ENCODE data around the gene NPHP4. TPM values are rescaled to one million over a fixed set of nuclear protein-coding genes. Genes with fewer than 3 reads are reported as not detected.

The NPHP4 gene
- total RNA-seq, 1 donor from 2014 or later = 8.2 TPM

GRCh38 chr1:5921129-5921528 lies 71.1 kb downstream of the NPHP4 start:
- intact Hi-C loops (cut with DNase I) = no loop called here
- H3K27me3 ChIP-seq = no peaks in the 10 kb centered on the region

GRCh38 chr1:5920201-5920600 lies 72.0 kb downstream of the NPHP4 start:
- intact Hi-C loops (cut with DNase I) = no loop called here
- H3K4me1 ChIP-seq = no peaks in the 10 kb centered on the region
- no peak for DNase-seq (ENCODE audit: low spot score in 2 of 2)

More at GRCh38 chr1:5921129-5921528, 71.1 kb downstream of the NPHP4 start:
- DNase-seq (ENCODE audit: low spot score in 2 of 2) = no peak
- H3K36me3 ChIP-seq = no peaks in the 10 kb centered on the region
- no peaks in the 10 kb centered on the region for H3K4me1 ChIP-seq
- no peak overlapping the region for H3K27ac ChIP-seq
- H3K9me3 ChIP-seq = no peaks in the 10 kb centered on the region
- TF ChIP-seq CTCF (IDR thresholded peaks at IDR 0.05) = no peak
- H3K4me3 ChIP-seq = no peak overlapping the region

DNA sequence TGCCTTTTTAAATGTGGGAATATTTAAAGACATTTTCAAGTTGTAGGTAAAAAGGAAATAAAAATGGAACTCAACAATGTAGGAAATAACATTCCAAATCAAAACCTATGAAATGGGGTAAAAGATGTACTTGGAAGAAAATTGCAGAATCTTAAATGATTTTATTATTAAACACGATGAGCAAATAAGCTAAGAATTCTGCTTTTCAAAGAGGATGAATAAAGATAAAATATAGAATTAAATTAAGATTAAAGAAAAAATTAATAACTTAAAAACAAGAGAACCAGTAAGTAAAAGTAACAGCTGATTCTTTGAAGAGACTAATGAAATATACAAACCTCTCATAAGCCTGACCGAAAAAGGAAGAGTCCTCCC lies 74.0 kb downstream of the NPHP4 start:
- DNase-seq (ENCODE audit: low spot score in 2 of 2) = no peak
- intact Hi-C loops (cut with DNase I) = no loop called here
- no peaks in the 10 kb centered on the region for H3K4me1 ChIP-seq
- H3K9me3 ChIP-seq = no peaks in the 10 kb centered on the region
- H3K4me3 ChIP-seq = no peak overlapping the region
- no peaks in the 10 kb centered on the region for H3K27me3 ChIP-seq
- H3K36me3 ChIP-seq = no peaks in the 10 kb centered on the region
- no peak for TF ChIP-seq CTCF (IDR thresholded peaks at IDR 0.05)
- no peak overlapping the region for H3K27ac ChIP-seq

More at GRCh38 chr1:5920201-5920600, 72.0 kb downstream of the NPHP4 start:
- Histone ChIP-seq H3K27me3 (no peaks in the 10 kb centered on the region), H3K36me3 (no peaks in the 10 kb centered on the region), H3K27ac (no peak overlapping the region), H3K9me3 (no peaks in the 10 kb centered on the region), H3K4me3 (no peak overlapping the region)
- no peak for TF ChIP-seq CTCF (IDR thresholded peaks at IDR 0.05)

- Histone ChIP-seq H3K4me3 (no peak overlapping the region), H3K36me3 (no peaks in the 10 kb centered on the region), H3K4me1 (no peaks in the 10 kb centered on the region), H3K27me3 (no peaks in the 10 kb centered on the region), H3K9me3 (no peaks in the 10 kb centered on the region), H3K27ac (no peak overlapping the region)
- no peak for DNase-seq (ENCODE audit: low spot score in 2 of 2)
- TF ChIP-seq CTCF (IDR thresholded peaks at IDR 0.05) = no peak
- intact Hi-C loops (cut with DNase I) = no loop called here
Measured at GRCh38 chr1:5917591-5918274, 74.5 kb downstream of the NPHP4 start.

- no peaks in the 10 kb centered on the region for H3K27me3 ChIP-seq
- no peak for TF ChIP-seq CTCF (IDR thresholded peaks at IDR 0.05)
- DNase-seq (ENCODE audit: low spot score in 2 of 2) = no peak
- no peak overlapping the region for H3K27ac ChIP-seq
- H3K4me3 ChIP-seq = no peak overlapping the region
- intact Hi-C loops (cut with DNase I) = no loop called here
- H3K4me1 ChIP-seq = no peaks in the 10 kb centered on the region
- no peaks in the 10 kb centered on the region for H3K36me3 ChIP-seq
- H3K9me3 ChIP-seq = no peaks in the 10 kb centered on the region
Measured at GRCh38 chr1:5917281-5917590, 75.0 kb downstream of the NPHP4 start.
